ENCODE data around the gene PLPP4.

PLPP4 gene

GRCh38 chr10:120457431-120458172 is 575 bp downstream of the PLPP4 start:
- no peak for TF ChIP-seq POLR2AphosphoS5 (IDR thresholded peaks at IDR 0.05; ENCODE audit: low read depth, low read length)
- TF ChIP-seq TAF1 (IDR thresholded peaks at IDR 0.05; ENCODE audit: borderline replicate concordance, insufficient read depth, low read length): no peak
- TF ChIP-seq SIN3A (IDR thresholded peaks at IDR 0.05; ENCODE audit: borderline replicate concordance, insufficient read depth, low read length): no peak
- TF ChIP-seq FOXP2 (optimal IDR thresholded peaks at IDR 0.05; ENCODE audit: borderline replicate concordance, extremely low read depth, extremely low read length, insufficient read depth): no peak
- TF ChIP-seq REST (IDR thresholded peaks at IDR 0.05; ENCODE audit: insufficient read depth in 1 of 2, low read depth in 2 of 2, low read length in 2 of 2): no peak

DNA sequence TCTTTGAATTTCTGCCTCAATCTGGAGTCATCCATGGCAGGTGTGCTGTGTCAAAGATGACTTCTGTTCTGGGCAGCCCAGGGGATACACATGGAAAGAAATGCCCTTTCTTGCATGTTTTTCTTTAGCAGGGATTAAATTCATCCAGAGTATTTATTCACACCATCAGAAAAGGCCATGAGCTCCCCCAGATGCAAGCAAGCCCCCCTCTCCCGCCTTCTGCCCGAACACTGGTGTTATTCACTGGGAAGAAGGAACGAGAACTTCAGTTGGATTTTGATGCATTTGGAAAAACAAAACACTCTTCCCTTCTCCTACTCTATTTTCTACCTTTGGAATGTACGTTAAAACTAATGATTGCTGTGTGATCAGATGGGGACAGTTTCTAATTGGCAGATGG is 1.4 kb downstream of the PLPP4 start:
- TF ChIP-seq POLR2AphosphoS5 (IDR thresholded peaks at IDR 0.05; ENCODE audit: low read depth, low read length) (no peak), SIN3A (IDR thresholded peaks at IDR 0.05; ENCODE audit: borderline replicate concordance, insufficient read depth, low read length) (no peak), TAF1 (IDR thresholded peaks at IDR 0.05; ENCODE audit: borderline replicate concordance, insufficient read depth, low read length) (no peak), REST (IDR thresholded peaks at IDR 0.05; ENCODE audit: insufficient read depth in 1 of 2, low read depth in 2 of 2, low read length in 2 of 2) (no peak), FOXP2 (optimal IDR thresholded peaks at IDR 0.05; ENCODE audit: borderline replicate concordance, extremely low read depth, extremely low read length, insufficient read depth) (no peak)

DNA sequence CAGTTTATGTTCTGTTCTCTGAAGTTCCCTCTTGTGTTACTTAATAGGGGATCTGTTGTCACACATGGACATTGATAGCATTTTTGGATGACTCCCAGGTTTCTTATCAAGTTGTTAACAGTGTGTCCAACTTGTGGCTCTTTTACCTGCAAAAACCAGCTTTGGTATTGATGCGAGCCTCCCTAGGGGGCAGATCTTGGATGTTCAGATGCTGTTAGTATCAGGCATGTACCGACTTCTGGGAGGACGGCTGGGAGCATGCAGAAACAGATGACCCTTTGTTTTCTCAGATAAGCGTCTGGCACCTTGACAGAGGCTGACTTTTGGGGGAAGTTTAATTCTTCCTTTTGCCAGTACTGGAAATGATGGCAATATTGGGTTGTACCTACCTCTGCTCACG is 2.2 kb downstream of the PLPP4 start:
- TF ChIP-seq FOXP2 (optimal IDR thresholded peaks at IDR 0.05; ENCODE audit: borderline replicate concordance, extremely low read depth, extremely low read length, insufficient read depth): no peak
- TF ChIP-seq POLR2AphosphoS5 (IDR thresholded peaks at IDR 0.05; ENCODE audit: low read depth, low read length): no peak
- no peak for TF ChIP-seq TAF1 (IDR thresholded peaks at IDR 0.05; ENCODE audit: borderline replicate concordance, insufficient read depth, low read length)
- no peak for TF ChIP-seq SIN3A (IDR thresholded peaks at IDR 0.05; ENCODE audit: borderline replicate concordance, insufficient read depth, low read length)
- no peak for TF ChIP-seq REST (IDR thresholded peaks at IDR 0.05; ENCODE audit: insufficient read depth in 1 of 2, low read depth in 2 of 2, low read length in 2 of 2)

- TF ChIP-seq POLR2AphosphoS5 (IDR thresholded peaks at IDR 0.05; ENCODE audit: low read depth, low read length) (no peak), TAF1 (IDR thresholded peaks at IDR 0.05; ENCODE audit: borderline replicate concordance, insufficient read depth, low read length) (no peak), SIN3A (IDR thresholded peaks at IDR 0.05; ENCODE audit: borderline replicate concordance, insufficient read depth, low read length) (no peak), FOXP2 (optimal IDR thresholded peaks at IDR 0.05; ENCODE audit: borderline replicate concordance, extremely low read depth, extremely low read length, insufficient read depth) (no peak), REST (IDR thresholded peaks at IDR 0.05; ENCODE audit: insufficient read depth in 1 of 2, low read depth in 2 of 2, low read length in 2 of 2) (no peak)
Measured at GRCh38 chr10:120460186-120460585, 3.2 kb downstream of the PLPP4 start.

All from PFSK-1 (cell line).